Activated naive CD8-positive, alpha-beta T cell treated with anti-CD3 and anti-CD28 coated beads, Interleukin-2, amount 50 U/mL, for 16 hours (primary cell): Measurements from ENCODE around the gene SH3BP5.

Source experiments
- DNase-seq: peaks from one replicate; pipeline ENCODE4 v3.0.0-alpha.2; 2020; ENCODE audit warnings: low read depth, low spot score

Gene SH3BP5

DNA sequence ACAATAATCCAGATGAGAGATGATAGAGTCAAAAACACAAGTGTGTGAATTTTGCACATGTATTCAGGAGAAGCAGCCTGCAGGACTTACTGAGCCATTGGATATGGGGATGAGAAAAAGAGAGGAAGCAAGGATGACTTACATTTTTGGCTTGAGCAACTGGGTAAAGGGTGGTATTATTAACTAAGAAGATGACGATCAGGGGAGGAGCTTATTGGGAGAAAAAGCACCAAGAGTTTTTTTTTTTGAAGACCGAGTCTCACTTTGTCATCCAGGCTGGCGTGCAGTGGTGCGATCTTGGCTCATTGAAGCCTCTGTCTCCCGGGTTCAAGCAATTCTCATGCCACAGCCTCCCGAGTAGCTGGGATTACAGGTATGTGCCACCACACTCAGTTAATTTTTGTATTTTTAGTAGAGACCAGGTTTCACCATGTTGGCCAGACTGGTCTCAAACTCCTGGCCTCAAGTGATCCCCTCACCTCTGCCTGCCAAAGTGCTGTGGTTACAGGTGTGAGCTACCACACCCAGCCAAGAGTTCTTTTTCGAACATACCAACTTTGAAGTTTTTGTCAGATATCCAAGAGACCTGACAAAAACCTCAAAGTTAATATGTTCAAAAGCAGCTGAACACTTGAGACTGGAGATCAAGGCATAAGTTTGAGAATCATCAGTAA is 14.8 kb upstream of the SH3BP5 start:
- DNase-seq: no peak

DNA sequence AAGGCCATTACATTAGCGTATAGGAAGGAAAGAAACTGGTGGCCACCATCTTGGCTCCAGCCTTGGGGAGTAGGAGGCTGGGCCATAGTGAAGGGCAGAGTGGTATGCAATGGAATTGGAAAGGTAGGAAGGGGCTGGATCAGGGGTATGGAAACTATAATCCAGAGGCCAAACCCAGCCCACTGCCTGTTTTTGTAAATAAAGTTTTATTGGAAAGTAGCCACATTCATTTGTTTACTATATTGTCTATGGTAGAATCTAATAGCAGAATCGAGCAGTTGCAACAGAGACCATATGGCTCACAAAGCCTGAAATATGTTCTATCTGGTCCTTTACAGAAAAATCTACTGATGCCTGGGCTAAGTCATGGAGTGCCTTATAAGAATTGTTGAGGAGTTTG is 14.1 kb upstream of the SH3BP5 start:
- DNase-seq: no peak

GRCh38 chr3:15345608-15346137 is 13.3 kb upstream of the SH3BP5 start:
- DNase-seq: no peak

- no peak for DNase-seq
Measured at GRCh38 chr3:15345066-15345607, 12.8 kb upstream of the SH3BP5 start.

- no peak for DNase-seq
Measured at GRCh38 chr3:15342945-15343344, 10.6 kb upstream of the SH3BP5 start.

DNA sequence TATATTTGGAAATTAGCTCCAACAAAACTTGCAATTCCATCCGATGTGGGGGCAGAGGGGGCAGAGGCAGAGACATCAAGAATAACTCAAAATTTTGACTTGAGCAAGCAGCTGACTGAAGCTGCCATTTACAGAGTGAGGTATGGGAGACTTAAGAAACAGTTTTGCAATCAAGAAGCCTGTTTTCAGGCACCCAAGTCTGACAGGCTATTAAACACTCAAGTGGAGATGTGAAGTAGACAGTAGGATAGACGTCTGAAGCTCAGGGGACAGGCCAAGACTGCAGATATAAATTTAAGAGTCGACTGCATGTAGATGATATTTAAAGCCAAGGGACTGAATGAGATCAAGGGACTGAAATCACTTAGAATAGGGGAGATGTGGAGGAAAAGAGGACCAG is 9.9 kb upstream of the SH3BP5 start:
- DNase-seq: no peak

- DNase-seq: no peak
Measured at GRCh38 chr3:15341030-15341726, 8.8 kb upstream of the SH3BP5 start.

GRCh38 chr3:15339786-15340215 is 7.4 kb upstream of the SH3BP5 start:
- DNase-seq: no peak

DNA sequence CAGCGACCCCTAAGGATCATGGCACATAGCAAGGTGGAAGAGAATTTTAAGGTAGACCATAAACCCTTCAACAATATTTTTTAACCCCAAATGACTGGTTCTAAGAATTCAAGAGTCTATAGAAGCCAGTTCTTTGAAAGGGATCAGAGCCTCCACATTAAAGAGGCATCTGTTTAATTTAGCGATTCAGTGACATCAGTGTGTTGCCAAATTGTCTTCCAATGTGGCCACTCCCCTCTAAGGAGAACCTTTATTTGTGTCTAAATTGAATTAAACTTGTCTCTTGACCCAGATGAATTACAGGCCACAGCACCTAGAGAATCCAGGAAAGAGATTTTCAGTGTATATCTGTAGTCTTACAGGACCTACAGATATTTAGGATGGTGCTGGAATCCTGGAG is 6.6 kb upstream of the SH3BP5 start:
- no peak for DNase-seq

DNA sequence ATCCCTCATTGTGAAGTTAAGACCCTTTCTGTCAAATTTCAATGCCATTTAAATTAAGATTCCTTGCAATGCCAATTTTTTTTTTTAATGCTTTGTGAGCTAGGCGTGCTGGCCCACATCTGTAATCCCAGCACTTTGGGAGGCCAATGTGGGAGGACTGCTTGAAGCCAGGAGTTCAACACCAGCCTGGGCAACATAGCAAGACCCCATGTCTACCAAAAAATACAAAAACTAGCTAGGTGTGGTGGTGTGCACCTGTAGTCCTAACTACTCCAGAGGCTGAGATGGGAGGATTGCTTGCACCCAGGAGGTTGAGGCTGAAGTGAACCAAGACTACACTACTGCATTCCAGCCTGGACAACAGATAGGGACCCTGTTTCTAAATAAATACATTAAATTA is 5.6 kb upstream of the SH3BP5 start:
- no peak for DNase-seq

- DNase-seq: no peak
Measured at GRCh38 chr3:15336057-15336456, 3.7 kb upstream of the SH3BP5 start.

GRCh38 chr3:15333956-15334263 is 1.5 kb upstream of the SH3BP5 start:
- DNase-seq: no peak

- no peak for DNase-seq
Measured at GRCh38 chr3:15333099-15333955, 941 bp upstream of the SH3BP5 start.

DNA sequence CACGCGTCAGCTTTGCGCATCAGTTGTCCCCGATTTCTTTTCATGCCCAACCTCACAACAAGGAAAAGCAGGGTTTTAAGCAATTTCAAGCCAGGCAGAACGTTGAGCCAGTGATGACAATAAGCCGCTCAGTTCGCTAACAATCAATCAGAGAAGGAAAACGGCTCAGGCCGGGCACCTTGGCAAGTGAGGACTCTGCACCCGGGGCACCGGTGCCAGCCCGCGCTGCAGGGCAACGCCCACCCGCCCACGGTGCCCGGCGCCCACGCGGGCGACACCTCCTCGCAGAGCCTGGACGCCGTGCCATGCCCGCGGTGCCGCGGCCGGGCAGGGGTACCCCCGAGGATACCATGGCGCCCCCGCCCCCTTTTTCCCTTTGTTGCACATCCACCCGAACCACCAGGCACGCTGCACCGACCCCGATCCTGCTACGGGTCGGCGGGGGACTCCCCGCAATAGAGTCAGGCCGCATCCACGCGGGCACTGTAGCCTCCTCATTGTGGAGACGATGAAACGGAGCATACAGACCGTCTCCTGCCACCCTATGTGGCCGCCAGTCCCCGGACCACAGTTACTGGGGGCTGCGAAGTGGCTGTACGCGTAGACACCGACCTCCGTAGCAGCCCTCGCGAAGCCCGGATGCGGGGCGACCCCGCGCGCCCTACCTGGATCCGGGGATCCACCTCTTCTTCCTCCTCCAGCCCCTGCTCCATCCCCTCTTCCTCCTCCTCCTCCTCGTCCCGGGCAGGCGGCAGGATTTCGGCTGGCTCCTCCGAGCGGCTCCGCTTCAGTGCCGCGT is 581 bp downstream of the SH3BP5 start:
- DNase-seq: no peak

GRCh38 chr3:15331072-15331605 is 1.2 kb downstream of the SH3BP5 start:
- DNase-seq: no peak

DNA sequence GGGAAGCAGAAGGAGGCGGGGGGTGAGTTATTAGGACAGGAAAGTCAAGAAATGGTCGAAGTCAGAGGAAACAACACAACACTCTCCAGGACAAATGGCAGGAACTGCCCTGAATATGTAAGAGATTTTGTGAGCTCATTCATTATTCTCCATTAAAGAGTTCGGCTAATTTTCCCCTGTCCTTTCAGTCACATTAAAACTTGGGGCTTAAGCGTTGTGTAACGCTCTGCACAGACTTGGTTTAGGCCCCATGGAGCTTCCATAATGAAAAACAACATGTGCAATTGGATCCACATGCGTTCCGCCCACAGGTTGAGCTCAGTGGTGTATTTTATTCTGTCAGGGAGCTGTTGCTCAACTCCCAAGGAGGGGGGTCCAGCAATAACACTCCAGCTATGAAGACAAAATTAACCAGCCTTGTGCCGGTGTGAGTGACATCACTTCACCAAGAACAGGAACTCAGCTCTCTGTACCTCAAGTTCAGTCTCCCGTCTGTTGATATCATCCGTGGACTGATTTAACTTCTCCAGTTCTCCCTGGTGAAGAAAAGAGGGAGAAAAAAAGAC is 2.3 kb downstream of the SH3BP5 start:
- DNase-seq: no peak

DNA sequence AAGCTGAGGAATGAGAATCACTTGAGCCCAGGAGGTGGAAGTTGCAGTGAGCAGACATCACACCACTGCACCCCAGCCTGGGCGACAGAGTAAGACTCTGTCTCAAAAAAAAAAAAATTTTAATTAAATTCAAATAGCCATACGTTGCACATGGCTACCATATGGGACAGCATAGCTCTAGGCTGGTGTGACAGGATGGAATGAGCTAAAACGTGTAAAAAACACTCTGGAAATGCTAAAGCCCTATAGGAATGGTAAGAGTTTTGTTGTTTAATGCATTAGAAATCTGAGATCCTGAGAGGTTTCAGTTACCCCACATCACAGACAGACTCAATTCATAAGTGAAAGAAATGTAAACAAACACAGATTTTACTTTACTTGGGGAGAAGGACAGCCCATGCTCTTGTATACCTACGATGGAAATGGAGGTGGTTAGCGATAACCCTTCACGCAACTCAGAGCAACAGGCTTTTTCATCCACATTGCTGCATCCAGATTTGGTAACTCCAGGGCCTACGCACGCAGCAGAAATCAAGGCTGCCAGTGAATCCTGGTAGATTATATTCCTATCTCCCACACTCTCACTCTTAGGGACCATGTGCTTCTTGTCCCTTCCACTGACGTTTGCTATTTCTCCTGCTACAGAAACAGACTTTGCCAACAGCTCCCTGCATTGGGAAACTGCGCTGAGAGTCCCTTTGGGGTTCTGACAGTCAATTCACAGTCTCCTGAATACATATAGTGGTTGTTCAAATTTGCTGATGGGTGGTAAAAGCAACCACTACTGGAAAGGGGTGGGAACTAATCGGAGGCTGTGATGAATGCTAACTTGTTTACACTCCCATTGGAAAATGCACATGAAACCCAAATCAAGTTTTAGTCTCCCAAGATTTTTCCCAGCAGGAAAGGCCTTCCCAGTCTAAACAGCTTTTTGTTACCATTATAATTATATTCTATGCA is 3.1 kb downstream of the SH3BP5 start:
- no peak for DNase-seq

DNA sequence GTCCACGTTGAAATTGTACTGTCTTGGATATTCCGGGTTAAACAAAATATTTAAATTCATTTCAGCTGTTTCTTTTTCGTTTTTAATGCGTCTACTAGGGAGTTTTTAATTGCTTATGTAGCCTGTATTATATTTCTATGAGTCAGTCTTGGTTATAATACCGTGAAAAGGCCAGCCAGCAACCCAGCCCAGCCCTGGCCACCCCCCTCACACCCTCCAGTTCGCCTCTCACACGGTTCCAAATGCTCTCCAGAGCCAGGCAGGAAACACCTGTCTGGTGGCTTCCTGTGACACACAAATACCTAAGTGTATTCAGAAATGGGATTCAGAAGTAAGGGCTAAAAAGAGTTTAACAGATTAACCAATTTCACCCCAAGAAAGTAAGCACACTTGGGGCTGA is 4.4 kb downstream of the SH3BP5 start:
- DNase-seq: no peak

GRCh38 chr3:15326673-15327072 is 5.7 kb downstream of the SH3BP5 start:
- no peak for DNase-seq

DNA sequence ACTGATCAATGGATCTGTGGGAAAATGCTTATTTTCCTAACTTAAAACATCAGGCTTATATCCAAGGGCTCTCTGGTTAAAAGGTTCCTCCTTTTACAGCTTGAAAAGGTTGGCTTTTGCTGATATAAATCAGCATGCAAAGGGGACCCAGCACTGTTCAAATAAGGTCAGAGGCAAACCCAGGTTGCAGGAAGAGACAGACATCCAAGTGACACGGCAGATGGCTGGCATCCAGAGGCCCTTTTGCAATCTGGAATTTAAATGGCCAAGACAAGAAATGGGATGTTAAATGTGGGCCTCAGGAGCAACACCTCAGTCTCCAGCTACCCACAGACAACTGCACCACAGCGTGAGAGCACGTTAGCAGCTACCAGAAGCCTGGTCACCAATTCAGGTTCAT is 6.3 kb downstream of the SH3BP5 start:
- no peak for DNase-seq
